IMR-90 (cell line): ENCODE data around the gene ZNF155. TPM values are rescaled to one million over a fixed set of nuclear protein-coding genes. Genes with fewer than 3 reads are reported as not detected.
A peak's percentile ranks its signal among the peaks of the same experiment; 100 is the strongest.

ENCODE experiments used
- ATAC-seq: fragments of 200-7000 bp; cut with Tn5 transposase; 2 replicates; pipeline ENCODE4 v1.9.1; 2020; ENCODE audit warnings: low read depth, mild to moderate bottlenecking, moderate library complexity
- BruUV-seq: library from RNA; stranded (reverse); fragments of 400-500 nt; replicated peaks from 2 replicates; lab custom pipeline; 2021; lab: Mats Ljungman, UMichigan
- CTCF ChIA-PET: fragments of 300-600 bp; formaldehyde crosslinking; extraction: SDS; loops from one replicate; lab custom pipeline; 2021; ENCODE audit warnings: antibody characterized with exemption; lab: Yijun Ruan, JAX
- POLR2A ChIA-PET: fragments of 300-600 bp; sonication (Branson Sonifier 250); formaldehyde crosslinking; loops from one replicate; lab custom pipeline; 2022; ENCODE audit warnings: antibody characterized with exemption; ENCODE audit not compliant: unreplicated experiment; lab: Charles Lee
- DNase-seq: peaks from one replicate; pipeline ENCODE4 v3.0.0; 2013
- H2AFZ ChIP-seq: replicated peaks from 2 replicates; pipeline ENCODE3; 2013; ENCODE audit warnings: low read length, mild to moderate bottlenecking; ENCODE audit not compliant: poor library complexity
- H2AK5ac ChIP-seq: 2 replicates; pipeline ENCODE4 v1.6.1; 2013; ENCODE audit warnings: low read depth, low read length, inconsistent platforms
- H2AK9ac ChIP-seq: replicated peaks from 2 replicates; pipeline ENCODE3; 2013; ENCODE audit warnings: mild to moderate bottlenecking, low read depth, low read length, moderate library complexity; ENCODE audit not compliant: poor library complexity
- H2BK120ac ChIP-seq: 2 replicates; pipeline ENCODE4 v1.6.1; 2013; ENCODE audit warnings: low read depth, low read length, inconsistent platforms
- H2BK15ac ChIP-seq: 3 replicates; pipeline ENCODE4 v1.6.1; 2013; ENCODE audit warnings: low read depth, low read length, inconsistent platforms
- H2BK20ac ChIP-seq: 2 replicates; pipeline ENCODE4 v1.6.1; 2013; ENCODE audit warnings: low read depth, mild to moderate bottlenecking, inconsistent platforms, low read length, moderate library complexity
- H2BK5ac ChIP-seq: 2 replicates; pipeline ENCODE4 v1.6.1; 2013; ENCODE audit warnings: mild to moderate bottlenecking, low read depth, low read length, inconsistent platforms; ENCODE audit not compliant: poor library complexity, severe bottlenecking
- H3K14ac ChIP-seq: replicated peaks from 2 replicates; pipeline ENCODE4 v1.6.1; 2013; ENCODE audit warnings: low read depth, low read length, inconsistent platforms
- H3K18ac ChIP-seq: 2 replicates; pipeline ENCODE4 v1.6.1; 2013; ENCODE audit warnings: low read depth, low read length, control low read depth
- H3K23ac ChIP-seq: 2 replicates; pipeline ENCODE4 v1.6.1; 2013; ENCODE audit warnings: low read depth, low read length, inconsistent platforms
- H3K27ac ChIP-seq: 2 replicates; pipeline ENCODE4 v1.5.1; 2013; ENCODE audit warnings: mild to moderate bottlenecking, control low read depth, low read length; ENCODE audit not compliant: insufficient read depth
- H3K27me3 ChIP-seq: 2 replicates; pipeline ENCODE4 v1.6.1; 2013; ENCODE audit warnings: low read length; ENCODE audit not compliant: control insufficient read depth, insufficient read depth
- H3K36me3 ChIP-seq: 2 replicates; pipeline ENCODE4 v1.6.1; 2013; ENCODE audit warnings: low read length, mixed read lengths; ENCODE audit not compliant: control insufficient read depth, insufficient read depth
- H3K4ac ChIP-seq: 2 replicates; pipeline ENCODE4 v1.6.1; 2013; ENCODE audit warnings: low read depth, low read length, inconsistent platforms
- H3K4me1 ChIP-seq: 2 replicates; pipeline ENCODE4 v1.6.1; 2013; ENCODE audit warnings: low read length, mixed read lengths; ENCODE audit not compliant: control insufficient read depth, insufficient read depth
- H3K4me2 ChIP-seq: 2 replicates; pipeline ENCODE4 v1.6.1; 2013; ENCODE audit warnings: low read depth, mild to moderate bottlenecking, control low read depth, low read length, moderate library complexity
- H3K4me3 ChIP-seq: 2 replicates; pipeline ENCODE4 v1.5.1; 2013; ENCODE audit warnings: low read depth, mild to moderate bottlenecking, control low read depth, low read length, moderate library complexity; ENCODE audit not compliant: insufficient read depth
- H3K56ac ChIP-seq: 2 replicates; pipeline ENCODE4 v1.6.1; 2013; ENCODE audit warnings: low read length, inconsistent platforms; ENCODE audit not compliant: insufficient read depth; ENCODE audit errors: extremely low read depth
- H3K79me1 ChIP-seq, 2 experiments: 2 replicates each; pipeline ENCODE4 v1.6.1; 2013; ENCODE audit warnings: low read length in 2 of 2, inconsistent platforms in 1 of 2, low read depth in 1 of 2
- H3K9ac ChIP-seq: 2 replicates; pipeline ENCODE4 v1.6.1; 2013; ENCODE audit warnings: low read depth, low read length, control low read depth
- H3K9me1 ChIP-seq: 2 replicates; pipeline ENCODE4 v1.6.1; 2013; ENCODE audit warnings: low read length, inconsistent platforms; ENCODE audit not compliant: insufficient read depth
- H3K9me3 ChIP-seq: 2 replicates; pipeline ENCODE4 v1.6.1; 2013; ENCODE audit warnings: low read length; ENCODE audit not compliant: control insufficient read depth, insufficient read depth
- H4K20me1 ChIP-seq: 2 replicates; pipeline ENCODE4 v1.6.1; 2013; ENCODE audit warnings: low read length, inconsistent platforms; ENCODE audit not compliant: insufficient read depth
- H4K5ac ChIP-seq: 2 replicates; pipeline ENCODE4 v1.6.1; 2013; ENCODE audit warnings: mild to moderate bottlenecking, low read depth, low read length, control low read depth
- H4K8ac ChIP-seq, 2 experiments: 2 replicates each; pipeline ENCODE4 v1.6.1; 2013; ENCODE audit warnings: low read depth in 2 of 2, low read length in 2 of 2, control low read depth in 1 of 2, inconsistent platforms in 1 of 2
- H4K91ac ChIP-seq: 2 replicates; pipeline ENCODE4 v1.6.1; 2013; ENCODE audit warnings: low read depth, low read length, inconsistent platforms; ENCODE audit not compliant: insufficient read depth
- MAFK ChIP-seq: IDR thresholded peaks from 2 replicates; pipeline ENCODE4 v1.6.1; 2012; ENCODE audit warnings: low read depth, low read length, improper control_type of control experiment
- MXI1 ChIP-seq: IDR thresholded peaks from 2 replicates; pipeline ENCODE4 v1.6.1; 2012; ENCODE audit warnings: low read depth, mild to moderate bottlenecking, low read length, moderate library complexity, borderline replicate concordance
- WGBS, 2 experiments: methylation state at CpG; one replicate each; pipeline versions ENCODE4 v1.1.5 to v1.1.7; 2013; ENCODE audit warnings: missing lambda C conversion rate in 2 of 2; ENCODE audit not compliant: insufficient read length in 1 of 2; ENCODE audit errors: extremely low coverage in 2 of 2; 5-methylcytosine and 5-hydroxymethylcytosine counted together
- dilution Hi-C: fragments of 300-500 bp; cut with HindIII; formaldehyde crosslinking; loops from one replicate; pipeline ENCODE4 v1.14.3; 2018; ENCODE audit warnings: low sequenced_read_pairs; ENCODE audit not compliant: unreplicated experiment
- in situ Hi-C: fragments of 300-500 bp; cut with MboI; formaldehyde crosslinking; loops from 3 replicates; pipeline ENCODE4 v1.14.3; 2019; ENCODE audit warnings: low sequenced_read_pairs, inconsistent platforms, mixed read lengths
- intact Hi-C: fragments of 100-400 bp; cut with micrococcal nuclease; formaldehyde crosslinking; loops from 2 replicates; pipeline ENCODE4 v1.10.0; 2022
- polyA plus RNA-seq, 3 experiments: library from polyadenylated mRNA; depleted of rRNA; stranded (reverse); fragments of >200 nt; gene quantifications; 2 replicates each; pipeline ENCODE4 v1.2.3, GENCODE V29; 2012; ENCODE audit warnings: low replicate concordance in 1 of 3
- total RNA-seq: library from RNA; depleted of rRNA; stranded (reverse); fragments of >200 nt; gene quantifications from 2 replicates; pipeline ENCODE4 v1.2.3, GENCODE V29; 2012

Gene ZNF155
- total and polyA plus RNA-seq, 2 of the 4 experiments (the other 2 are of a cell fraction) = 3.5 to 9.0 TPM

DNA sequence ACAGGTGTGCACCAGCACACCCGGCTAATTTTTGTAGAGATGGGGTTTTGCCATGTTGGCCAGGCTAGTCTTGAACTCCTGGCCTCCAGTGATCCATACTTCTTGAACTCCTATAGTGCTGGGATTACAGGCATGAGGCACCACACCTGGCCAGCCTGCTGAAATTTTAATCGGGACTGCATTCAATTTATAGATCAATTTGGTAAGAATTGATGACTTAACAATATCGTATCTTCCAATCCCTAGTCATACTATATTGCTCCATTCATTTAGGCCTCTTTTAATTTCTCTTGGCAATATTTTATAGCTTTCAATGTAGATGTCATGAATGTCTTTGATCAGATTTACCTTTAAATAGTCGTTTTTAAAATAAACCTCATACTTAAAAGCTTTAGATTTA, 43.3 kb upstream of the ZNF155 start:
- Histone ChIP-seq H4K91ac (no peak overlapping the region), H2AFZ (no peak overlapping the region), H3K9me1 (no peaks in the 10 kb centered on the region), H3K4me2 (no peak overlapping the region), H3K4me3 (no peak overlapping the region), H2BK20ac (no peak overlapping the region), H3K36me3 (no peaks in the 10 kb centered on the region), H2AK9ac (no peak overlapping the region), H3K27me3 (no peaks in the 10 kb centered on the region), H2AK5ac (no peak overlapping the region), H2BK120ac (no peak overlapping the region), H3K27ac (no peak overlapping the region), H4K20me1 (no peaks in the 10 kb centered on the region), H3K79me1 (no peaks in the 10 kb centered on the region), H2BK15ac (no peak overlapping the region), H3K56ac (no peak overlapping the region), H3K4me1 (no peaks in the 10 kb centered on the region), H3K9me3 (no peaks in the 10 kb centered on the region), H2BK5ac (no peak overlapping the region), H4K5ac (no peak overlapping the region), H3K9ac (no peak overlapping the region), H3K14ac (no peak overlapping the region), H3K23ac (no peak overlapping the region), H4K8ac (no peak overlapping the region), H3K4ac (no peak overlapping the region), H3K18ac (no peak overlapping the region)
- no TSS peak for BruUV-seq
- in situ Hi-C loops = no loop called here
- DNase-seq (no peak), ATAC-seq (no peak)
- intact Hi-C loops = no loop called here
- ChIA-PET CTCF (no interaction called here), POLR2A (no interaction called here)
- TF ChIP-seq MAFK (0 out of 2 replicates have a peak, but pooled peaks have one; percentile 10), MXI1 (no peak)
- WGBS, 2 experiments = no CpG with 5 or more reads among the region's 4 CpGs
- dilution Hi-C loops = no loop called here
